22Rv1 (cell line): ENCODE results near the gene MFSD8.

Experiments
- H3K27ac ChIP-seq: fragments of 450-650 bp; 2 replicates; pipeline ENCODE4 v1.5.1; 2017
- CTCF ChIP-seq: fragments of 450-650 bp; IDR thresholded peaks from 2 replicates; pipeline ENCODE4 v1.5.1; 2017; ENCODE audit warnings: mild to moderate bottlenecking
- ZFX ChIP-seq: fragments of 450-650 bp; IDR thresholded peaks from 2 replicates; pipeline ENCODE4 v1.6.1; 2017; ENCODE audit warnings: antibody characterized with exemption, borderline replicate concordance

Gene MFSD8

GRCh38 chr4:127868196-127868595, 96.8 kb downstream of the MFSD8 start:
- H3K27ac ChIP-seq: no peak overlapping the region
- TF ChIP-seq ZFX: no peak
- TF ChIP-seq CTCF: no peak
